ENCODE results near the gene STAMBPL1. TPM values are rescaled to one million over a fixed set of nuclear protein-coding genes. Genes with fewer than 3 reads are reported as not detected.
"Not testable (repeated sequence)": the region's sequence is repeated elsewhere in the genome, so short reads cannot be mapped to it uniquely, and the experiment has no call there.

Gene STAMBPL1
- total and polyA plus RNA-seq, 3 experiments from 2014 or later, result 10.6 to 24.7 (median 22.3) TPM

GRCh38 chr10:88880282-88881076 lies 434 bp downstream of the STAMBPL1 start:
- ChIA-PET CTCF (interaction anchor here (0.9 to 2.4 kb wide), 8 partner anchors 10 to 55 kb away, joined by 3 to 19 read pairs (median 5); no protein-coding TSS in a partner anchor), POLR2A (interaction anchor here (0.7 to 2.1 kb wide), 12 partner anchors 9 to 1018 kb away, joined by 3 to 13 read pairs (median 5); partner anchors contain the start of genes CH25H, FAS and RNLS)
- no peaks in the 10 kb centered on the region for H3K36me3 ChIP-seq (ENCODE audit: insufficient read depth, low read length)
- Mint-ChIP-seq H3K27me3 (no peaks in the 10 kb centered on the region), H3K4me3 (peak overlapping the region; percentile 93 to 100 (median 98)), H3K36me3 (peaks cover 0 to 14% (median 1%) of the 10 kb centered on the region in 3 donors), H3K4me1 (peaks cover 57 to 67% (median 63%) of the 10 kb centered on the region in 3 donors), H3K27ac (peak overlapping the region; percentile 79 to 99 (median 96)), H3K9me3 (peaks cover 0 to 2% (median 0%) of the 10 kb centered on the region in 5 donors)
- no peaks in the 10 kb centered on the region for H3K27me3 ChIP-seq (ENCODE audit: insufficient read depth, low read length, poor library complexity, severe bottlenecking)
- H3K4me3 ChIP-seq (ENCODE audit: low read length), result peak overlapping the region; percentile 74
- H3K4me1 ChIP-seq (ENCODE audit: insufficient read depth, low read length), result peaks cover 58% of the 10 kb centered on the region
- H3K27ac ChIP-seq (ENCODE audit: low read depth, low read length), result peak overlapping the region; percentile 80
- H3K9me3 ChIP-seq (ENCODE audit: low read length), result no peaks in the 10 kb centered on the region
- DNase-seq, result peak; percentile 54 to 81 (median 73)

GRCh38 chr10:88881320-88881719 lies 1.3 kb downstream of the STAMBPL1 start:
- Histone ChIP-seq H3K4me3 (ENCODE audit: low read length) (peak overlapping the region; percentile 74), H3K27ac (ENCODE audit: low read depth, low read length) (peak overlapping the region; percentile 80), H3K9me3 (ENCODE audit: low read length) (no peaks in the 10 kb centered on the region), H3K4me1 (ENCODE audit: insufficient read depth, low read length) (peaks cover 59% of the 10 kb centered on the region), H3K36me3 (ENCODE audit: insufficient read depth, low read length) (no peaks in the 10 kb centered on the region), H3K27me3 (ENCODE audit: insufficient read depth, low read length, poor library complexity, severe bottlenecking) (no peaks in the 10 kb centered on the region)
- Mint-ChIP-seq H3K4me1 (peaks cover 63 to 76% (median 71%) of the 10 kb centered on the region in 3 donors), H3K27me3 (no peaks in the 10 kb centered on the region), H3K27ac (peak overlapping the region; percentile 79 to 99 (median 96)), H3K36me3 (peaks cover 0 to 14% (median 1%) of the 10 kb centered on the region in 3 donors), H3K4me3 (peak overlapping the region; percentile 93 to 100 (median 98)), H3K9me3 (peaks cover 0 to 2% (median 0%) of the 10 kb centered on the region in 5 donors)
- POLR2A ChIA-PET, result interaction anchor here (0.9 to 2.1 kb wide), 2 partner anchors 50 to 109 kb away, joined by 3 to 10 read pairs; partner anchors contain the start of gene FAS
- DNase-seq, result no peak
- CTCF ChIA-PET, result interaction anchor here (0.9 to 2.0 kb wide), 4 partner anchors 11 to 52 kb away, joined by 3 to 6 read pairs (median 4); no protein-coding TSS in a partner anchor

- no peaks in the 10 kb centered on the region for H3K36me3 ChIP-seq (ENCODE audit: insufficient read depth, low read length)
- H3K4me3 ChIP-seq (ENCODE audit: low read length), result peak overlapping the region; percentile 74
- POLR2A ChIA-PET, result interaction anchor here (0.8 to 1.1 kb wide), 3 partner anchors 8 to 532 kb away, joined by 3 read pairs; partner anchors contain the start of genes FAS and IFIT5
- Mint-ChIP-seq H3K9me3 (peaks cover 0 to 2% (median 0%) of the 10 kb centered on the region in 5 donors), H3K4me1 (peaks cover 69 to 84% (median 79%) of the 10 kb centered on the region in 3 donors), H3K27me3 (no peaks in the 10 kb centered on the region), H3K4me3 (peak overlapping the region; percentile 93 to 100 (median 98)), H3K27ac (peak overlapping the region; percentile 79 to 98 (median 94)), H3K36me3 (peaks cover 0 to 14% (median 1%) of the 10 kb centered on the region in 3 donors)
- CTCF ChIA-PET, result interaction anchor here (0.9 to 2.0 kb wide), 5 partner anchors 10 to 51 kb away, joined by 3 to 6 read pairs (median 3); no protein-coding TSS in a partner anchor
- H3K27ac ChIP-seq (ENCODE audit: low read depth, low read length), result no peak overlapping the region
- H3K9me3 ChIP-seq (ENCODE audit: low read length), result no peaks in the 10 kb centered on the region
- H3K27me3 ChIP-seq (ENCODE audit: insufficient read depth, low read length, poor library complexity, severe bottlenecking), result no peaks in the 10 kb centered on the region
- DNase-seq, result no peak
- peaks cover 64% of the 10 kb centered on the region for H3K4me1 ChIP-seq (ENCODE audit: insufficient read depth, low read length)
Observed at GRCh38 chr10:88881922-88882645, 2.0 kb downstream of the STAMBPL1 start.

- Histone ChIP-seq H3K4me3 (ENCODE audit: low read length) (peak overlapping the region; percentile 74), H3K4me1 (ENCODE audit: insufficient read depth, low read length) (peaks cover 72% of the 10 kb centered on the region)
- not testable (repeated sequence) for H3K9me3 Mint-ChIP-seq; H3K36me3 ChIP-seq (ENCODE audit: insufficient read depth, low read length); H3K27me3 ChIP-seq (ENCODE audit: insufficient read depth, low read length, poor library complexity, severe bottlenecking); H3K27me3 Mint-ChIP-seq; H3K9me3 ChIP-seq (ENCODE audit: low read length); H3K27ac ChIP-seq (ENCODE audit: low read depth, low read length); DNase-seq
- CTCF ChIA-PET, result interaction anchor here (0.8 to 1.6 kb wide), 3 partner anchors 9 to 52 kb away, joined by 3 read pairs; no protein-coding TSS in a partner anchor
- POLR2A ChIA-PET, result interaction anchor here (0.8 to 1.1 kb wide), 2 partner anchors 9 to 531 kb away, joined by 3 read pairs; partner anchors contain the start of gene IFIT5
- Mint-ChIP-seq H3K4me3 (peak overlapping the region; percentile 93 to 100 (median 98)), H3K27ac (peak overlapping the region; percentile 74 to 98 (median 86)), H3K4me1 (peaks cover 72 to 91% (median 87%) of the 10 kb centered on the region in 3 donors), H3K36me3 (peaks cover 0 to 14% (median 1%) of the 10 kb centered on the region in 3 donors)
Observed at GRCh38 chr10:88882646-88883447, 2.8 kb downstream of the STAMBPL1 start.

- Mint-ChIP-seq H3K36me3 (peaks cover 0 to 14% (median 1%) of the 10 kb centered on the region in 3 donors), H3K27ac (peak overlapping the region in 7 of 8 donors; percentile 74 to 98 (median 89)), H3K9me3 (peaks cover 0 to 2% (median 0%) of the 10 kb centered on the region in 5 donors), H3K4me3 (peak overlapping the region; percentile 88 to 100 (median 98)), H3K4me1 (peaks cover 73 to 92% (median 87%) of the 10 kb centered on the region in 3 donors), H3K27me3 (no peaks in the 10 kb centered on the region)
- Histone ChIP-seq H3K36me3 (ENCODE audit: insufficient read depth, low read length) (no peaks in the 10 kb centered on the region), H3K9me3 (ENCODE audit: low read length) (no peaks in the 10 kb centered on the region), H3K4me1 (ENCODE audit: insufficient read depth, low read length) (peaks cover 73% of the 10 kb centered on the region), H3K4me3 (ENCODE audit: low read length) (peak overlapping the region; percentile 5), H3K27ac (ENCODE audit: low read depth, low read length) (no peak overlapping the region), H3K27me3 (ENCODE audit: insufficient read depth, low read length, poor library complexity, severe bottlenecking) (no peaks in the 10 kb centered on the region)
- CTCF ChIA-PET, result interaction anchor here (0.8 to 1.6 kb wide), 2 partner anchors 47 to 51 kb away, joined by 3 to 4 read pairs; no protein-coding TSS in a partner anchor
- POLR2A ChIA-PET, result interaction anchor here (1.0 kb wide), 1 partner anchor 30 kb away, joined by 3 read pairs; no protein-coding TSS in a partner anchor
- DNase-seq, result peak in 1 of 5 donors; percentile 24
Observed at GRCh38 chr10:88883448-88883809, 3.4 kb downstream of the STAMBPL1 start.

GRCh38 chr10:88886557-88886956 lies 6.5 kb downstream of the STAMBPL1 start:
- Histone ChIP-seq H3K27ac (ENCODE audit: low read depth, low read length) (no peak overlapping the region), H3K9me3 (ENCODE audit: low read length) (no peaks in the 10 kb centered on the region), H3K4me1 (ENCODE audit: insufficient read depth, low read length) (peaks cover 64% of the 10 kb centered on the region), H3K27me3 (ENCODE audit: insufficient read depth, low read length, poor library complexity, severe bottlenecking) (no peaks in the 10 kb centered on the region), H3K36me3 (ENCODE audit: insufficient read depth, low read length) (no peaks in the 10 kb centered on the region), H3K4me3 (ENCODE audit: low read length) (no peak overlapping the region)
- peak overlapping the region in 1 of 7 donors; percentile 21 for H3K4me3 Mint-ChIP-seq
- no peaks in the 10 kb centered on the region for H3K9me3 Mint-ChIP-seq
- no peaks in the 10 kb centered on the region for H3K27me3 Mint-ChIP-seq
- POLR2A ChIA-PET, result no interaction called here
- CTCF ChIA-PET, result interaction anchor here (1.0 to 1.9 kb wide), 2 partner anchors 51 to 303 kb away, joined by 3 to 4 read pairs; partner anchors contain the start of gene RNLS
- peaks cover 0 to 2% (median 1%) of the 10 kb centered on the region in 3 donors for H3K36me3 Mint-ChIP-seq
- H3K4me1 Mint-ChIP-seq, result peaks cover 80 to 99% (median 96%) of the 10 kb centered on the region in 3 donors
- DNase-seq, result no peak
- no peak overlapping the region for H3K27ac Mint-ChIP-seq
